GM21737 (cell line): ENCODE data around the gene STARD7.
A peak's percentile ranks its signal among the peaks of the same experiment; 100 is the strongest.
"Not testable (repeated sequence)": the region's sequence is repeated elsewhere in the genome, so short reads cannot be mapped to it uniquely, and the experiment has no call there.

Experiments
- ATAC-seq: cut with Tn5 transposase; IDR thresholded peaks from one replicate; pipeline ENCODE4 v1.9.1; 2021; ENCODE audit warnings: mild to moderate bottlenecking, moderate library complexity; ENCODE audit not compliant: unreplicated experiment

Gene STARD7

GRCh38 chr2:96236882-96237281, 28.3 kb upstream of the STARD7 start:
- ATAC-seq: no peak

GRCh38 chr2:96233880-96234316, 25.3 kb upstream of the STARD7 start:
- peak; percentile 91 for ATAC-seq

GRCh38 chr2:96233436-96233835, 24.8 kb upstream of the STARD7 start:
- no peak for ATAC-seq

- ATAC-seq: no peak
These were observed 22.7 kb upstream of the STARD7 start for GRCh38 chr2:96231316-96231715.

GRCh38 chr2:96225016-96225533, 16.4 kb upstream of the STARD7 start:
- peak; percentile 78 for ATAC-seq

- not testable (repeated sequence) for ATAC-seq
These were observed 12.5 kb upstream of the STARD7 start for GRCh38 chr2:96221106-96221505.

- ATAC-seq: not testable (repeated sequence)
These were observed 11.3 kb upstream of the STARD7 start for GRCh38 chr2:96219959-96220358.

GRCh38 chr2:96218508-96219131, 10.0 kb upstream of the STARD7 start:
- no peak for ATAC-seq

- ATAC-seq: no peak
These were observed 5.9 kb upstream of the STARD7 start for GRCh38 chr2:96214554-96214953.

GRCh38 chr2:96213379-96213778, 4.8 kb upstream of the STARD7 start:
- ATAC-seq: no peak

GRCh38 chr2:96212339-96212738, 3.7 kb upstream of the STARD7 start:
- ATAC-seq: no peak

- no peak for ATAC-seq
These were observed 1.1 kb upstream of the STARD7 start for GRCh38 chr2:96209729-96210085.

- no peak for ATAC-seq
These were observed 543 bp upstream of the STARD7 start for GRCh38 chr2:96209011-96209728.

- no peak for ATAC-seq
These were observed 869 bp downstream of the STARD7 start for GRCh38 chr2:96207774-96208142.

- ATAC-seq: no peak
These were observed 1.4 kb downstream of the STARD7 start for GRCh38 chr2:96207073-96207773.

GRCh38 chr2:96205888-96206287, 2.7 kb downstream of the STARD7 start:
- no peak for ATAC-seq

GRCh38 chr2:96204836-96205624, 3.6 kb downstream of the STARD7 start:
- ATAC-seq: no peak

- no peak for ATAC-seq
These were observed 5.2 kb downstream of the STARD7 start for GRCh38 chr2:96203130-96204028.

- ATAC-seq: no peak
These were observed 6.3 kb downstream of the STARD7 start for GRCh38 chr2:96202152-96202854.
